Osteoblast (primary cell): ENCODE measurements around the gene LUZP2. TPM values are rescaled to one million over a fixed set of nuclear protein-coding genes. Genes with fewer than 3 reads are reported as not detected.

Source experiments
- DNase-seq: peaks from one replicate; pipeline ENCODE4 v3.0.0; 2011; ENCODE audit warnings: low spot score, mixed read lengths; ENCODE audit not compliant: insufficient read length; ENCODE audit errors: missing footprints
- H2AFZ ChIP-seq: 2 replicates; pipeline ENCODE4 v1.6.0; 2011; ENCODE audit warnings: mild to moderate bottlenecking, low read length
- H3K27ac ChIP-seq: 2 replicates; pipeline ENCODE4 v1.5.1; 2011; ENCODE audit warnings: mild to moderate bottlenecking, low read depth, low read length, moderate library complexity
- H3K27me3 ChIP-seq: 2 replicates; pipeline ENCODE4 v1.6.0; 2012; ENCODE audit warnings: mild to moderate bottlenecking, control low read depth, inconsistent platforms, low read length, moderate library complexity; ENCODE audit not compliant: insufficient read depth
- H3K36me3 ChIP-seq: 2 replicates; pipeline ENCODE4 v1.5.1; 2011; ENCODE audit warnings: mild to moderate bottlenecking, low read length, control low read depth, moderate library complexity; ENCODE audit not compliant: insufficient read depth
- H3K4me1 ChIP-seq: 2 replicates; pipeline ENCODE4 v1.5.1; 2011; ENCODE audit warnings: mild to moderate bottlenecking, low read length, control low read depth, moderate library complexity; ENCODE audit not compliant: insufficient read depth
- H3K4me2 ChIP-seq: 2 replicates; pipeline ENCODE4 v1.6.0; 2011; ENCODE audit warnings: mild to moderate bottlenecking, low read length; ENCODE audit not compliant: insufficient read depth
- H3K4me3 ChIP-seq: fragments of 200-600 bp; sonication (generic); 3 replicates; pipeline ENCODE4 v1.5.1; 2012; ENCODE audit warnings: mild to moderate bottlenecking, low read length, inconsistent platforms; ENCODE audit not compliant: insufficient read depth
- H3K79me2 ChIP-seq: 2 replicates; pipeline ENCODE4 v1.6.0; 2012; ENCODE audit warnings: mild to moderate bottlenecking, low read length, control low read depth, inconsistent platforms; ENCODE audit not compliant: insufficient read depth
- H3K9me3 ChIP-seq: 2 replicates; pipeline ENCODE4 v1.5.1; 2011; ENCODE audit warnings: low read depth, low read length, control low read depth
- H4K20me1 ChIP-seq: 2 replicates; pipeline ENCODE4 v1.6.0; 2012; ENCODE audit warnings: mild to moderate bottlenecking, low read length, control low read depth; ENCODE audit not compliant: insufficient read depth
- CTCF ChIP-seq: IDR thresholded peaks from 2 replicates; pipeline ENCODE4 v1.5.1; 2011; ENCODE audit warnings: mild to moderate bottlenecking, low read depth, low read length, moderate library complexity; ENCODE audit errors: extremely low read depth
- total RNA-seq: library from RNA; depleted of rRNA; stranded (reverse); fragments of >200 nt; gene quantifications from 2 replicates; pipeline ENCODE4 v1.2.3, GENCODE V29; 2012

Gene LUZP2
- total RNA-seq, 1 donor, result not detected

- Histone ChIP-seq H4K20me1 (no peaks in the 10 kb centered on the region), H3K79me2 (no peaks in the 10 kb centered on the region), H3K4me3 (no peak overlapping the region), H3K27ac (no peak overlapping the region), H3K4me1 (no peaks in the 10 kb centered on the region), H3K27me3 (no peaks in the 10 kb centered on the region), H3K4me2 (no peak overlapping the region), H3K36me3 (no peaks in the 10 kb centered on the region), H2AFZ (no peak overlapping the region), H3K9me3 (no peaks in the 10 kb centered on the region)
- no peak for TF ChIP-seq CTCF
- no peak for DNase-seq
Observed at GRCh38 chr11:24760681-24761080, 263.8 kb downstream of the LUZP2 start.

GRCh38 chr11:24762076-24762475 lies 265.2 kb downstream of the LUZP2 start:
- Histone ChIP-seq H2AFZ (no peak overlapping the region), H3K4me2 (no peak overlapping the region), H3K27me3 (no peaks in the 10 kb centered on the region), H3K4me3 (no peak overlapping the region), H4K20me1 (no peaks in the 10 kb centered on the region), H3K4me1 (no peaks in the 10 kb centered on the region), H3K36me3 (no peaks in the 10 kb centered on the region), H3K27ac (no peak overlapping the region), H3K79me2 (no peaks in the 10 kb centered on the region), H3K9me3 (no peaks in the 10 kb centered on the region)
- no peak for DNase-seq
- no peak for TF ChIP-seq CTCF

- H3K27me3 ChIP-seq, result no peaks in the 10 kb centered on the region
- H3K36me3 ChIP-seq, result no peaks in the 10 kb centered on the region
- no peak overlapping the region for H2AFZ ChIP-seq
- no peak overlapping the region for H3K4me3 ChIP-seq
- no peak for DNase-seq
- H4K20me1 ChIP-seq, result no peaks in the 10 kb centered on the region
- no peak overlapping the region for H3K27ac ChIP-seq
- TF ChIP-seq CTCF, result no peak
- H3K79me2 ChIP-seq, result no peaks in the 10 kb centered on the region
- no peak overlapping the region for H3K4me2 ChIP-seq
- no peaks in the 10 kb centered on the region for H3K4me1 ChIP-seq
- no peaks in the 10 kb centered on the region for H3K9me3 ChIP-seq
Observed at GRCh38 chr11:24767411-24767810, 270.6 kb downstream of the LUZP2 start.

- TF ChIP-seq CTCF, result no peak
- no peaks in the 10 kb centered on the region for H3K4me1 ChIP-seq
- no peaks in the 10 kb centered on the region for H3K27me3 ChIP-seq
- no peak for DNase-seq
- H4K20me1 ChIP-seq, result no peaks in the 10 kb centered on the region
- H3K27ac ChIP-seq, result no peak overlapping the region
- H3K79me2 ChIP-seq, result no peaks in the 10 kb centered on the region
- no peak overlapping the region for H2AFZ ChIP-seq
- H3K4me3 ChIP-seq, result no peak overlapping the region
- H3K9me3 ChIP-seq, result no peaks in the 10 kb centered on the region
- no peak overlapping the region for H3K4me2 ChIP-seq
- no peaks in the 10 kb centered on the region for H3K36me3 ChIP-seq
Observed at GRCh38 chr11:24773322-24773721, 276.5 kb downstream of the LUZP2 start.
